ENCODE measurements around the gene ADGRB3.

Gene ADGRB3

GRCh38 chr6:68718385-68719073 is 83.4 kb downstream of the ADGRB3 start:
- H3K4me3 ChIP-seq (replicated peaks; ENCODE audit: low read depth, low read length), result no peak overlapping the region
- no peak for DNase-seq (ENCODE audit: extremely low read depth, low read depth)
- no peak for TF ChIP-seq CTCF (IDR thresholded peaks at IDR 0.05; ENCODE audit: low read depth, low read length, missing control alignments)

- DNase-seq (ENCODE audit: extremely low read depth, low read depth), result no peak
- H3K4me3 ChIP-seq (replicated peaks; ENCODE audit: low read depth, low read length), result no peak overlapping the region
Observed at GRCh38 chr6:68719761-68720160, 84.7 kb downstream of the ADGRB3 start.

GRCh38 chr6:68722891-68723527 is 87.9 kb downstream of the ADGRB3 start:
- no peak for TF ChIP-seq CTCF (IDR thresholded peaks at IDR 0.05; ENCODE audit: low read depth, low read length, missing control alignments)
- no peak overlapping the region for H3K4me3 ChIP-seq (replicated peaks; ENCODE audit: low read depth, low read length)
- DNase-seq (ENCODE audit: extremely low read depth, low read depth), result no peak

More at GRCh38 chr6:68719761-68720160, 84.7 kb downstream of the ADGRB3 start:
- TF ChIP-seq CTCF (IDR thresholded peaks at IDR 0.05; ENCODE audit: low read depth, low read length, missing control alignments), result no peak

GRCh38 chr6:68724060-68724459 is 89.0 kb downstream of the ADGRB3 start:
- no peak for TF ChIP-seq CTCF (IDR thresholded peaks at IDR 0.05; ENCODE audit: low read depth, low read length, missing control alignments)
- H3K4me3 ChIP-seq (replicated peaks; ENCODE audit: low read depth, low read length), result no peak overlapping the region
- DNase-seq (ENCODE audit: extremely low read depth, low read depth), result no peak

GRCh38 chr6:68726337-68726736 is 91.3 kb downstream of the ADGRB3 start:
- no peak for TF ChIP-seq CTCF (IDR thresholded peaks at IDR 0.05; ENCODE audit: low read depth, low read length, missing control alignments)
- no peak overlapping the region for H3K4me3 ChIP-seq (replicated peaks; ENCODE audit: low read depth, low read length)
- no peak for DNase-seq (ENCODE audit: extremely low read depth, low read depth)

GRCh38 chr6:68726992-68727391 is 91.9 kb downstream of the ADGRB3 start:
- no peak for TF ChIP-seq CTCF (IDR thresholded peaks at IDR 0.05; ENCODE audit: low read depth, low read length, missing control alignments)
- no peak overlapping the region for H3K4me3 ChIP-seq (replicated peaks; ENCODE audit: low read depth, low read length)
- DNase-seq (ENCODE audit: extremely low read depth, low read depth), result no peak
